Measurements from ENCODE around the gene SERPINB11.
"Not testable (repeated sequence)": the region's sequence is repeated elsewhere in the genome, so short reads cannot be mapped to it uniquely, and the experiment has no call there.

Gene SERPINB11

DNA sequence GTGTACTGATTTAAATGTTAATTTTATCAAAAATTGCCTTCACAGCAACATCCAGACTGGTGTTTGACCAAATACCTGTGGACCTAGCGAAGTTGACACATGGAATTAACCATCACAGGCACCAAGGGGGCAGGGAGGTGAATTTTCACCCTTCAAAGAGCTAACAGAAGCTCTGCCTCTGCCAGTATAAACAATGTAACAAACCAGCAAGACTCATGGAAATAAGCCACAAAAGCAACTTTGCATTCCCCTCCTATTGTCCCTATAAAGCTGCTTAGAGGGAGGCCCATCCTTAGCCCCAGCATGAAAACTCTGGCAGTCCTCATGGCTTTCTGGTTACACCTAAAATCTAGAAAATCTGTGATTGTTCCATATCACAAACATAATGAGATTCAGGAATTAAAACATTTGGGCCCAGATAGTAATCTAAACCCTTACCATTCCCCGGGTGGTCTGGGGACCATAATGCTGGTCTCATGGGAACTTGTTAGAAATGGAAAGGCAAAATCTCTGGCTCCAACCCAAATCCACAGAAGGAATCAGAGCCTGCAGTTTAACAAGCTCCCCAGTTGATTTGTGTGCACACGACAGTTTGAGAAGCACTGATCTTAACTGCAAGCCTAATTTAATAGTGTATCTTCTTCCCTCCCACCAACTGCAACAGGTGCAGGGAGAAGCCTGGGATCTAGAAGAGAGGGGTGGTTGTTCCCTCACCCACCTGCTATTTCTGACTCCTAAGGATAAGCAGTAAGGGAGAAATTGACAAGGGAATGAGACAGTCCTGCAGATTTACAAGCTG, 23.1 kb downstream of the SERPINB11 start:
- DNase-seq: no peak

DNA sequence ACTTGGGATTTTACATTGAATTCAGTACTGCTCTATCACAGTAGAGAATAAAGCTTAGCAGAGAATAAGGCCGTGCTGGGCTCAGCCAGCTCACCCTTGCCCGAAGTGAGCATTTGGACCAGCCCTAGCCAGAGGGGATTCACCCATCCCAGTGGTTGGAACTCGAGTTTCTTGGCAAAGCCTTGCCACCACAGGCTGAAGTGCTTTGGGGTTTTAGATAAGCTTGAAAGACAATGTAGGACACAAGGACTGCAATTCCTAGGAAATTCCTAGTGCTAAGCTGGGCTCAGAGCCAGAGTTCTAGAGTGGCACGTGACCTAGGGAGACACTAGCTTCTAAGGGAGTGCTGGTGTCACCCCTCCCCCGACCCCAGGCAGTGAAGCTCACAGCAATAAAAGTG, 28.0 kb downstream of the SERPINB11 start:
- peak in 1 of 58 donors; percentile 4 for DNase-seq

DNA sequence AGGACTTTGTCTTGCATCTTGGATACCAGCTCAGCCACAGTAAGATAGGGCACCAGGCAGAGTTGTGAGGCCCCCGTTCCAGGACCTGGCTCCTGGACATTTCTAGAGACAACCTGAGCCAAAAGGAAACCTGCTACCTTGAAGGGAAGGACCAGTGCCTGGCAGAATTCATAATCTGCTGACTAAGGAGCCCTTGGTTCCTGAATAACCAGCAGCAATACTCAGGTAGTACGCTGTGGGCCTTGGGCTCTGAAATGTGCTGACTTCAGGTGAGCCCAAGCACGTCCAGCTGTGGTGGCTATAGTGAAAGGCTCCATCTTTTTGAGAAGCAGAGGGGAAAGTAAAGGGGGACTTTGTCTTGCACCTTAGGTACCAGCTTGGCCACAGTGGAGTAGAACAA, 28.5 kb downstream of the SERPINB11 start:
- no peak for DNase-seq

DNA sequence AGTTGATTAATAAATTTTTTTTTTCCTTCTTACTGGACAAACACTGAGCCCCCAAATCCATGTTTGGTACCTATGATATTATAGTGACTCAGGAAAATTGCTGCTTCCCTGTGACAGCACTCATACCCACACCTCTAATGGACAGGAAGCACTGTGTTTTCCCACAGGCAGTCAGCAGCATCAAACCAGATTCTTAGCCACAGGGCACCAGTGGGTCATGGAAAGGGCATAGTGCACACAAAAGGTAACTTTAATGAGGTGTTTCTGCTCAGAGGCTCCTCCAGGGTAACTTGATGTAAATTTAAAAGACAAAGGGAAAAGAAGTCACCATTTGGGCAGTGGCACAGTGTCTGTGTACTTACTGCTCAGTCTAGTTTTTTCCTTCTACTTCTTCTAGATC, 34.1 kb downstream of the SERPINB11 start:
- no peak for DNase-seq

DNA sequence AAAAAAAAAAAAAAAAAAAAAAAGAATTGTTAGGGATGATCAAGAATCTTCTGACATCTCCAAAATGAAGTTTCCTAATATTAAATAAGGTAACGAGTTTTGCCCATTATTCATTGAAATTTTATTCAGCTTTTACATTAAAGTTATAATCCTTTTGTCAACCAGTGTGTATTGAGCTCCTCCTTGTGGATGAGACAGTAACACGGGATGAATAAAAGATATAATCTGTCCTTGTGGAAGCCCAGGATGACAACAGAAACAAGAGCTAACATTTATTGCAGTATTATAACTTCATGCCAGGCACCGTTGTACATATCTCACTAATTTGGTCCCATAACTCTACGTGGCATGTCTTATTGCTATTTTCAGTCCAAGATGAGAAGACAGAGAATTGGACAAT, 39.0 kb downstream of the SERPINB11 start:
- no peak for DNase-seq

DNA sequence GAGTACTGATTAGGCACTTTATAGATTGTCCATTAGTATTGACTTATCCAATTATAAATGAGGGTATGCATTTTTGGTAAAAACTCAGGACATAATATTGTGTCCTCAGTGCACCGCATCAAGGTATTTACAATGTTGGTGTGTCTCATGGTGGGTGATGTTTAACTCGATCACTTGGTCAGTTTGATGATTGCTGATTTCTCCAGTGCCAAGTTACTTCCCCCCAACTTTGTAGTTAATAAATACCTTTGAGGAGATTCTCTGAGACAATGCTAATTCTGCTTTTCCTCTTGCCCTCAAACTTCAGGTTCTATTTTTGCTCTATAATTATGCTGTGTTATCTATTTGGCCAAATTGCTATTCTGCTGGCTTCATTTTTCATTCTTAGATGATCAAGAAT, 44.2 kb downstream of the SERPINB11 start:
- no peak for DNase-seq

DNA sequence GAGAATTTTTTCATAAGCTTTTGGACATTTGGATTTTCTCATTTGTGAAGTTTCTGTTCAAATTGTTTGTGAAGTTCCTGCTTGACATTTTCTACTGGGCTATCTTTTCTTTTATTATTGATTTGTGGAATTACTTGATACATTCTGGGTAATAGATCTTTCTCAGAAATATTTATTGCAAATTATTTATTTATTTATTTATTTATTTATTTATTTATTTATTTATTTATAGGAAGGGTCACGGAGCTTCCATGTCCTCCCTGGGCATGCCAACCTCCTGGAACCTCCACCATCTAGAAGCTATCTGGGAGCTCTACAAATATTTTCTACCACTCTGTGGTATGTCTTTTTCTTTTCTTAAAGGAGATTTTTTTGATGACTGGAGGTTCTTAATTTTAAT, 46.7 kb downstream of the SERPINB11 start:
- DNase-seq: no peak

DNA sequence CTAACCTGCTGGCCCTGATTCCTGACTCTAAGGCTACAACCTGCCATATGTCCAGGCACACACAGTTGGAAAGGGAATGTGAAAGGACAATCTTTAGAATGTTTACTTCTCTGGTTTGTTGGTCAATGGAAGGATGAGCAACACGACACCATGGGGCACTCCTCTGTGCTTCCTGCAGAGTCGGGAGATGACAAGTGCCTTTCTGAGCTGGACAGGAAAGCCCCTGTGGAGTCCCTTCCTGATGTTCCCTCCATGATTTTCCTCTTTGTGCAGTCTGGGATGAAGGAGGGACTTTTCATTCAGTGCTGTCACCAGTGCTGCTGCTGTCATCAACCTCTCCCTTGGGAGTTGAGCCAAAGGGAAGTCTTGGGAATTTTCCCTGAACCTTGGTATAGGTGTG, 49.9 kb downstream of the SERPINB11 start:
- DNase-seq: no peak

DNA sequence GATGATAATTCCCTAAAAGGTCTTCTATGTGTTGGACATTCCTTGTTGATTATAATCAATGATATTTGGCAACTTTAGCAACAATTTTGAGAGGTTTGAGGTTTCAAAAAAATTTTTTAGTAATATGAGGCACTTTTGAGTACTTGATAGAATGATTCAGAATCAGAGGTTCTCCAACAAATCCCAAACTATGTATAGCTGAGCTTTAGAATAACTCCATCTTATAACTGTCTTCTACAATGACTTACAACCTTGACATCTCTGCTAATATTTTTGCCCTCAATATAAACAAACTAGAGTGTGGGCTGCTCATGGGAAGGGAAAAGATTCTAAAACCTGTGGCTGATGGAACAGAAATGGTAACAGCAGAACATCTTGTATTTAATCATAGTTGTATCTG, 50.9 kb downstream of the SERPINB11 start:
- DNase-seq: no peak

DNA sequence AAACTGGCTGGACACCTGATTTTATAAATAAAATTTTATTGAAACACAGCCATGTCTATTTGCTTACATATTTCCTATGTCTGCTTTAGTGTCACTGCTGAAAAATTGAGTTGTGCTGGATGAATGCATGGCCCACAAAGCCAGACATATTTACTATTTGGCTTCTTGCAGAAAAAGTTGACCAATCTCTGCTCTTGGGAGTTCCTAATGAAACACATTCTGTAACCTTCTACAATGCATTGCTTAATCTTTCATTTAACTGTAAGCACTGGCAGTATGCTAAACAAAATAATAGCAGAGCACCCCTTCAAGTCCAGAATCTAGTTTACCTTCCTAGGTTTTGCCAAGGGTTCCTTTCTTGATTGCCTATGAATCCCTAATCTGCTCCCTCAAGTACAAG, 54.8 kb downstream of the SERPINB11 start:
- no peak for DNase-seq

DNA sequence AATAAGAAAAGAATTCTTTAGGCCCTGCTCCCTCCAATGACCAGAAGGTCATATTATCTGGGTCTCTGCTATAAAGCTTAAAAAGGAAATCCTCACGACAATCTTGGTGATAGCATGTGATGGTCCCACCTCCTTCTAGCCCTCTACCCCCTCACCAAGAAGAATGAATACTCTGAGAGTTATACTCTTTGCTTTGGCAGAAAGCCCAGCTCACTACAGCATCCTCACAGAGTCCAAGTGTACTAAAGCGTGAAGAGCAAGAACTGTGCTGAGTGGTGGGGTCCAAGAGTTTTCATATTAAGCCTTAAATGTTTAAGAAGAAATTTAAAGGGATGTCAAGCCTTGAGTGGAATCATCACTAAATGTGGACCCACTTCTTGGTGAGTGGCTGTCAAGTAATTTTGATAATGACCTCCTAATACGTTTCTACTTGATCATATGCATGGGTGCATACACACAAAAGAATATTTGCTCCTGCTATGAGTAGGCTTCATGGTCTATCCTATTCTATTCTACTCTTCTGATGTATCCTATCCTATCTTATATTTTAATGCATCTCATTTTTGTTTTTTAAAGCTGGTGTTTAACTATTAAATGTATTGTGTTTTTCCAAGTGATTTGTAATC, 56.0 kb downstream of the SERPINB11 start:
- no peak for DNase-seq

DNA sequence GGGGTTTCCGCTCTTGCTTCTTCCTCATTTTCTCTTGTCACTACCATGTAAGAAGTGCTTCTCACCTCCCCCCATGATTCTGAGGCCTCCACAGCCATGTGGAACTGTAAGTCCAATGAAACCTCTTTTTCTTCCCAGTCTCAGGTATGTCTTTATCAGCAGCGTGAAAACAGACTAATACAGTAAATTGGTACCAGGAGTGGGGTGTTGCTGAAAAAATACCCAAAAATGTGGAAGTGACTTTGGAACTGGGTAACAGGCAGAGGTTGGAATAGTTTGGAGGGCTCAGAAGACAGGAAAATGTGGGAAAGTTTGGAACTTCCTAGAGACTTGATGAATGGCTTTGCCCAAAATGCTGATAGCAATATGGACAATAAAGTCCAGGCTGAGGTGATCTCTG, 57.0 kb downstream of the SERPINB11 start:
- not testable (repeated sequence) for DNase-seq

DNA sequence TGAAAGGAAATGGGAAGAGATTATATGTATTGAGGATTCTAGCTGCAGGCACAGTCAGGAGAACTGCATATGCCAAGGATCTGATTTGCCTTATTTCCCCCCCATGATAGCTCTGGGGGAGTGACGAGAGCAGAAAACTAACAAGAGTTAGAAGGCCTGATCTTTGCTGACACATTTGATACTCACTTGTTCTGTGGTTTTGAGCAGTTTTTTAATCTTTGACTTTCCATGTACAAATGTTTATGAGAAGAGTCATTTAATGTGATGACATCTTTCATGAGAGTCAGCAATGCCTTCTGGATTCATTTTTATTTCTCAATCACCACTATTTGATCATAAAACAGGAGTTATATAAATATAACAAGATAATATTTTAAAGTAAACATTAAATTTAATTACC, 59.8 kb downstream of the SERPINB11 start:
- no peak for DNase-seq

DNA sequence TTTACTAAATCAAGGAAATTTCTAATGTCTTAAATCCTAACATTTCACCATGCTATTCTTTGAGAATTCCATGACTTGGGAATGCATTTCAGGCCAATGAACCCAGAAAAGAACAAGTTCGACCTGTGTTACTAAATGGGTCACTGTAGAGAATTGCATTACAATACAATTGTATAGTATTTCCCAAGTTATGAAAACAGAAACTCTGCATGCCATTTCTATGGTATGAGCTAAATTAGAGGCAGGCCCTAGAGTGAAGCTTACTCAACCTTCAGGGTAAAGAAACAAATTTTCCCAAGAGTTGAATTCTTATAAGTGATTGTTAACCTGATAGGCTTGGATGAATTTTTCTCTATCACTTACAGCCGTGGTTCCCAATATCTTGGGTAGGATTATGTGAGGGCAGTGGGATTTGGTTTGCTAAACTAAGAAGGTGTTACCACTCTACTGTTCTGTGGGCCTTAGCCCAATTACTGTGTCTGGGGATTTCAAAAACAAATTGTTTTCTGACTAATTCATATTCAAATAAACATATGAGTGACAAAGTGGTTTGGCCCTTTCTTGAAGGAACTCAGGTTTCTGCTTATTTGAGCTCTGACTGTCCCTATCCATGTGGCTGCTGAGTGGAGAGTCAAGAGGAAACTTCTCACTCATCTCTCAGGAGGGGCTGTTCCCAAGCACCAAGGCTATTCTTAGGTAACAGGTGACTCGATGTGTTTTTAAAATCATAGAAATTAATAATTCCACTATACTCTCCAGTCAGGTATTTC, 61.3 kb downstream of the SERPINB11 start:
- DNase-seq: no peak

DNA sequence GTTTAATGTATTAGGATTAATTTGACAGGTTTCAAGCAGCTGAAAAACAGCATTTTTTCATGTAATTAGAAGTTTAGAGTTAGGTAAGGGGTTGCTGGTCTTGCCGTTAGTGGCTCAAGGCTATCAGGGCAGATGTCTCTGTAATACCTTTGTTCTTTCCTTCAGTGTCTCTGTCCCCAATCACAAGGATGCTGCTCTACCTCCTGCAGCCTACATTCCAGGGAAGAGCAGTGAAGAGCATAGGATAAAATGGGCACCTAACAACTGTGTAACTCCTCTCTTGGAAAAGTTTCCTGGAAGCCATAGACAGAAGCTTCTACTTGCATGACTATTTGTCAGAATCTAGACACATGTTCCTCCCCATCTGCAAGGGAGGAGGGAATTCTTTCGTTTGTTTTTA, 63.1 kb downstream of the SERPINB11 start:
- DNase-seq: no peak

Measured in anterior cingulate cortex (tissue), 58 donors.